GM23338 (cell line): Measurements from ENCODE around the gene PARD3. TPM values are rescaled to one million over a fixed set of nuclear protein-coding genes. Genes with fewer than 3 reads are reported as not detected.
A peak's percentile ranks its signal among the peaks of the same experiment; 100 is the strongest.

Experiments used
- ATAC-seq: fragments of 200-7000 bp; cut with Tn5 transposase; 3 replicates; pipeline ENCODE4 v1.9.1; 2020
- DNase-seq: peaks from one replicate; pipeline ENCODE4 v3.0.0-alpha.2; 2015; ENCODE audit warnings: low spot score
- H2AFZ ChIP-seq: fragments of 200-600 bp; sonication (generic); 2 replicates; pipeline ENCODE4 v1.8.0; 2016; ENCODE audit warnings: antibody characterized with exemption, mild to moderate bottlenecking, moderate library complexity
- H3F3A ChIP-seq: fragments of 200-600 bp; sonication (generic); replicated peaks from 2 replicates; pipeline ENCODE4 v1.8.0; 2017; ENCODE audit warnings: antibody characterized with exemption, mixed run types, low read depth
- H3K27ac ChIP-seq: fragments of 200-600 bp; sonication (generic); 2 replicates; pipeline ENCODE4 v1.6.1; 2016; ENCODE audit warnings: low read depth
- H3K27me3 ChIP-seq: fragments of 200-600 bp; sonication (generic); 2 replicates; pipeline ENCODE4 v1.8.0; 2016; ENCODE audit warnings: mild to moderate bottlenecking, mixed run types, moderate library complexity; ENCODE audit not compliant: insufficient read depth
- H3K36me3 ChIP-seq: fragments of 200-600 bp; sonication (generic); 2 replicates; pipeline ENCODE4 v1.8.0; 2016; ENCODE audit warnings: mild to moderate bottlenecking; ENCODE audit not compliant: insufficient read depth
- H3K4me1 ChIP-seq: fragments of 200-600 bp; sonication (generic); 2 replicates; pipeline ENCODE4 v1.8.0; 2016; ENCODE audit warnings: mild to moderate bottlenecking, moderate library complexity; ENCODE audit not compliant: insufficient read depth
- H3K4me2 ChIP-seq: fragments of 200-600 bp; sonication (generic); 2 replicates; pipeline ENCODE4 v1.7.1; 2017; ENCODE audit warnings: mixed run types
- H3K4me3 ChIP-seq: fragments of 200-600 bp; sonication (generic); 2 replicates; pipeline ENCODE4 v1.6.1; 2016; ENCODE audit warnings: mixed run types
- H3K79me2 ChIP-seq: fragments of 200-600 bp; sonication (generic); replicated peaks from 2 replicates; pipeline ENCODE4 v1.8.0; 2017; ENCODE audit warnings: mild to moderate bottlenecking; ENCODE audit not compliant: insufficient read depth
- H3K9me2 ChIP-seq: fragments of 200-600 bp; sonication (generic); 2 replicates; pipeline ENCODE4 v1.8.0; 2017; ENCODE audit not compliant: insufficient read depth
- H4K20me1 ChIP-seq: fragments of 200-600 bp; sonication (generic); replicated peaks from 2 replicates; pipeline ENCODE4 v1.8.0; 2017; ENCODE audit warnings: mild to moderate bottlenecking; ENCODE audit not compliant: insufficient read depth
- H3K27ac Mint-ChIP-seq: 2 replicates; pipeline ENCODE4 v1.8.0; 2020; ENCODE audit warnings: inconsistent platforms, mild to moderate bottlenecking, moderate library complexity, mixed read lengths
- H3K27me3 Mint-ChIP-seq: 3 replicates; pipeline ENCODE4 v1.8.0; 2022; ENCODE audit warnings: low read depth, mild to moderate bottlenecking, moderate library complexity, mixed read lengths, inconsistent platforms; ENCODE audit not compliant: insufficient read depth, poor library complexity
- H3K36me3 Mint-ChIP-seq: 3 replicates; pipeline ENCODE4 v1.8.0; 2021; ENCODE audit warnings: low read depth, mild to moderate bottlenecking, inconsistent platforms, moderate library complexity, mixed read lengths
- H3K4me1 Mint-ChIP-seq: 3 replicates; pipeline ENCODE4 v1.8.0; 2020; ENCODE audit warnings: mild to moderate bottlenecking, inconsistent platforms, mixed read lengths
- H3K4me3 Mint-ChIP-seq: 3 replicates; pipeline ENCODE4 v1.8.0; 2021; ENCODE audit warnings: moderate library complexity, mild to moderate bottlenecking, inconsistent platforms, mixed read lengths
- H3K9me3 Mint-ChIP-seq: 3 replicates; pipeline ENCODE4 v1.8.0; 2020; ENCODE audit warnings: moderate library complexity, mild to moderate bottlenecking, inconsistent platforms, mixed read lengths
- ETS1 ChIP-seq: IDR thresholded peaks from 2 replicates; pipeline ENCODE4 v1.6.1; 2016; ENCODE audit warnings: antibody characterized with exemption
- EZH2 ChIP-seq: fragments of 200-600 bp; sonication (generic); IDR thresholded peaks from one replicate; pipeline ENCODE4 v1.8.0; 2017; ENCODE audit warnings: antibody characterized with exemption, mild to moderate bottlenecking, low read depth; ENCODE audit not compliant: unreplicated experiment
- JUNB ChIP-seq: IDR thresholded peaks from one replicate; pipeline ENCODE4 v1.6.1; 2016; ENCODE audit warnings: antibody characterized with exemption; ENCODE audit not compliant: unreplicated experiment
- STAT1 ChIP-seq: IDR thresholded peaks from one replicate; pipeline ENCODE4 v1.6.1; 2016; ENCODE audit warnings: antibody characterized with exemption; ENCODE audit not compliant: unreplicated experiment
- ZNF114 ChIP-seq: fragments of 250-450 bp; sonication (Bioruptor Pico); IDR thresholded peaks from 2 replicates; pipeline ENCODE4 v1.5.0; 2020; ENCODE audit warnings: mild to moderate bottlenecking, moderate library complexity
- ZNF331 ChIP-seq: fragments of 250-450 bp; sonication (Bioruptor Pico); IDR thresholded peaks from 2 replicates; pipeline ENCODE4 v1.5.0; 2020; ENCODE audit warnings: low read depth, mild to moderate bottlenecking, moderate library complexity
- polyA plus RNA-seq: library from polyadenylated mRNA; unstranded; fragments of >200 nt; fragmentation: Nextera tagmentation; extraction: Ambion mirVana; gene quantifications from 2 replicates; pipeline ENCODE4 v1.2.1, GENCODE V29; 2016
- total RNA-seq: library from RNA; depleted of rRNA; stranded (reverse); fragments of >200 nt; shearing (Covaris generic); gene quantifications from 2 replicates; pipeline ENCODE4 v1.2.3, GENCODE V29; 2014
- TF ChIP-seq, protein P1 (sequence below): fragments of 250-450 bp; sonication (Bioruptor Pico); IDR thresholded peaks from 2 replicates; pipeline ENCODE4 v1.5.0; 2020; ENCODE audit warnings: mild to moderate bottlenecking, moderate library complexity
- TF ChIP-seq, protein P2 (sequence below), 2 experiments: fragments of 200-600 bp in 1 of 2; sonication (generic) in 1 of 2; conservative IDR thresholded peaks; 2 replicates each; pipeline versions ENCODE4 v1.5.1 to v1.6.1; 2016 to 2017; ENCODE audit warnings: antibody characterized with exemption in 2 of 2, low read depth in 2 of 2, mild to moderate bottlenecking in 2 of 2, moderate library complexity in 1 of 2

The PARD3 gene
- total and polyA plus RNA-seq, 2 experiments from 2014 or later, result 30.2 to 51.4 TPM

DNA sequence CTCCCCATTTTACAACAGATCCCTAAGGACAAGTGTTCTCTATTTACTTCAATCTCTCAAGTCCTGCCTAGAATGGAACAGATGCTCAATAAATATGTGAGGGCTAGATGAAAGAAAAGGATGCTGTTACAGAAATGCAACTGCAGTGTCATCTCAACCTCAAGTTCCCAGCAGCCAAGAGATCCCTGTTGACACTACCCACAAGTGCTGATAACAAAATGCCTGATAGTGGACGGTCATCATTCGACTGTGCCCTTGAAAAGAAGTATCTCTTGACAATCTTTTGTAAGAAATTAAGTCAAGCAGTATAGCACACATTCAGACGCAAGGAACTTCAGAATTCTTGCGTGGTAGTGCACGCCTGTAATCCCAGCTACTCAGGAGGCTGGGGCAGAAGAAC, 133.2 kb downstream of the PARD3 start:
- H3K27me3 ChIP-seq, result no peaks in the 10 kb centered on the region
- no peak for ATAC-seq
- no peak overlapping the region for H3K27ac ChIP-seq
- peak overlapping the region; percentile 74 for H3K27ac Mint-ChIP-seq
- DNase-seq, result no peak
- H2AFZ ChIP-seq, result no peak overlapping the region
- no peaks in the 10 kb centered on the region; the same call in 1 of the 2 replicates for H3K4me1 ChIP-seq
- peaks cover 6% of the 10 kb centered on the region for H3K27me3 Mint-ChIP-seq
- H3K36me3 Mint-ChIP-seq, result no peaks in the 10 kb centered on the region
- no peak overlapping the region for H3K4me3 ChIP-seq
- no peaks in the 10 kb centered on the region for H3K9me3 Mint-ChIP-seq
- H3K4me3 Mint-ChIP-seq, result no peak overlapping the region
- peaks cover 13% of the 10 kb centered on the region for H4K20me1 ChIP-seq
- H3K4me1 Mint-ChIP-seq, result peaks cover 29% of the 10 kb centered on the region
- TF ChIP-seq ETS1 (no peak), STAT1 (no peak), JUNB (no peak), ZNF331 (CRISPR knock-in tag) (no peak), ZNF114 (CRISPR knock-in tag) (no peak), EZH2 (no peak)
- TF ChIP-seq, protein P1, sequence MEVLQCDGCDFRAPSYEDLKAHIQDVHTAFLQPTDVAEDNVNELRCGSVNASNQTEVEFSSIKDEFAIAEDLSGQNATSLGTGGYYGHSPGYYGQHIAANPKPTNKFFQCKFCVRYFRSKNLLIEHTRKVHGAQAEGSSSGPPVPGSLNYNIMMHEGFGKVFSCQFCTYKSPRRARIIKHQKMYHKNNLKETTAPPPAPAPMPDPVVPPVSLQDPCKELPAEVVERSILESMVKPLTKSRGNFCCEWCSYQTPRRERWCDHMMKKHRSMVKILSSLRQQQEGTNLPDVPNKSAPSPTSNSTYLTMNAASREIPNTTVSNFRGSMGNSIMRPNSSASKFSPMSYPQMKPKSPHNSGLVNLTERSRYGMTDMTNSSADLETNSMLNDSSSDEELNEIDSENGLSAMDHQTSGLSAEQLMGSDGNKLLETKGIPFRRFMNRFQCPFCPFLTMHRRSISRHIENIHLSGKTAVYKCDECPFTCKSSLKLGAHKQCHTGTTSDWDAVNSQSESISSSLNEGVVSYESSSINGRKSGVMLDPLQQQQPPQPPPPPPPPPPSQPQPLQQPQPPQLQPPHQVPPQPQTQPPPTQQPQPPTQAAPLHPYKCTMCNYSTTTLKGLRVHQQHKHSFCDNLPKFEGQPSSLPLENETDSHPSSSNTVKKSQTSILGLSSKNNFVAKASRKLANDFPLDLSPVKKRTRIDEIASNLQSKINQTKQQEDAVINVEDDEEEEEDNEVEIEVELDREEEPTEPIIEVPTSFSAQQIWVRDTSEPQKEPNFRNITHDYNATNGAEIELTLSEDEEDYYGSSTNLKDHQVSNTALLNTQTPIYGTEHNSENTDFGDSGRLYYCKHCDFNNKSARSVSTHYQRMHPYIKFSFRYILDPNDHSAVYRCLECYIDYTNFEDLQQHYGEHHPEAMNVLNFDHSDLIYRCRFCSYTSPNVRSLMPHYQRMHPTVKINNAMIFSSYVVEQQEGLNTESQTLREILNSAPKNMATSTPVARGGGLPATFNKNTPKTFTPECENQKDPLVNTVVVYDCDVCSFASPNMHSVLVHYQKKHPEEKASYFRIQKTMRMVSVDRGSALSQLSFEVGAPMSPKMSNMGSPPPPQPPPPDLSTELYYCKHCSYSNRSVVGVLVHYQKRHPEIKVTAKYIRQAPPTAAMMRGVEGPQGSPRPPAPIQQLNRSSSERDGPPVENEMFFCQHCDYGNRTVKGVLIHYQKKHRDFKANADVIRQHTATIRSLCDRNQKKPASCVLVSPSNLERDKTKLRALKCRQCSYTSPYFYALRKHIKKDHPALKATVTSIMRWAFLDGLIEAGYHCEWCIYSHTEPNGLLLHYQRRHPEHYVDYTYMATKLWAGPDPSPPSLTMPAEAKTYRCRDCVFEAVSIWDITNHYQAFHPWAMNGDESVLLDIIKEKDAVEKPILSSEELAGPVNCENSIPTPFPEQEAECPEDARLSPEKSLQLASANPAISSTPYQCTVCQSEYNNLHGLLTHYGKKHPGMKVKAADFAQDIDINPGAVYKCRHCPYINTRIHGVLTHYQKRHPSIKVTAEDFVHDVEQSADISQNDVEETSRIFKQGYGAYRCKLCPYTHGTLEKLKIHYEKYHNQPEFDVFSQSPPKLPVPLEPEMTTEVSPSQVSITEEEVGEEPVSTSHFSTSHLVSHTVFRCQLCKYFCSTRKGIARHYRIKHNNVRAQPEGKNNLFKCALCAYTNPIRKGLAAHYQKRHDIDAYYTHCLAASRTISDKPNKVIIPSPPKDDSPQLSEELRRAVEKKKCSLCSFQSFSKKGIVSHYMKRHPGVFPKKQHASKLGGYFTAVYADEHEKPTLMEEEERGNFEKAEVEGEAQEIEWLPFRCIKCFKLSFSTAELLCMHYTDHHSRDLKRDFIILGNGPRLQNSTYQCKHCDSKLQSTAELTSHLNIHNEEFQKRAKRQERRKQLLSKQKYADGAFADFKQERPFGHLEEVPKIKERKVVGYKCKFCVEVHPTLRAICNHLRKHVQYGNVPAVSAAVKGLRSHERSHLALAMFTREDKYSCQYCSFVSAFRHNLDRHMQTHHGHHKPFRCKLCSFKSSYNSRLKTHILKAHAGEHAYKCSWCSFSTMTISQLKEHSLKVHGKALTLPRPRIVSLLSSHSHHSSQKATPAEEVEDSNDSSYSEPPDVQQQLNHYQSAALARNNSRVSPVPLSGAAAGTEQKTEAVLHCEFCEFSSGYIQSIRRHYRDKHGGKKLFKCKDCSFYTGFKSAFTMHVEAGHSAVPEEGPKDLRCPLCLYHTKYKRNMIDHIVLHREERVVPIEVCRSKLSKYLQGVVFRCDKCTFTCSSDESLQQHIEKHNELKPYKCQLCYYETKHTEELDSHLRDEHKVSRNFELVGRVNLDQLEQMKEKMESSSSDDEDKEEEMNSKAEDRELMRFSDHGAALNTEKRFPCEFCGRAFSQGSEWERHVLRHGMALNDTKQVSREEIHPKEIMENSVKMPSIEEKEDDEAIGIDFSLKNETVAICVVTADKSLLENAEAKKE (CRISPR knock-in tag), result no peak
- TF ChIP-seq, protein P2, sequence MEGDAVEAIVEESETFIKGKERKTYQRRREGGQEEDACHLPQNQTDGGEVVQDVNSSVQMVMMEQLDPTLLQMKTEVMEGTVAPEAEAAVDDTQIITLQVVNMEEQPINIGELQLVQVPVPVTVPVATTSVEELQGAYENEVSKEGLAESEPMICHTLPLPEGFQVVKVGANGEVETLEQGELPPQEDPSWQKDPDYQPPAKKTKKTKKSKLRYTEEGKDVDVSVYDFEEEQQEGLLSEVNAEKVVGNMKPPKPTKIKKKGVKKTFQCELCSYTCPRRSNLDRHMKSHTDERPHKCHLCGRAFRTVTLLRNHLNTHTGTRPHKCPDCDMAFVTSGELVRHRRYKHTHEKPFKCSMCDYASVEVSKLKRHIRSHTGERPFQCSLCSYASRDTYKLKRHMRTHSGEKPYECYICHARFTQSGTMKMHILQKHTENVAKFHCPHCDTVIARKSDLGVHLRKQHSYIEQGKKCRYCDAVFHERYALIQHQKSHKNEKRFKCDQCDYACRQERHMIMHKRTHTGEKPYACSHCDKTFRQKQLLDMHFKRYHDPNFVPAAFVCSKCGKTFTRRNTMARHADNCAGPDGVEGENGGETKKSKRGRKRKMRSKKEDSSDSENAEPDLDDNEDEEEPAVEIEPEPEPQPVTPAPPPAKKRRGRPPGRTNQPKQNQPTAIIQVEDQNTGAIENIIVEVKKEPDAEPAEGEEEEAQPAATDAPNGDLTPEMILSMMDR (conservative IDR thresholded peaks at IDR 0.05; ENCODE audit: low read depth in 2 of 2), result no peak
- peaks cover 72% of the 10 kb centered on the region for H3K79me2 ChIP-seq
- H3K36me3 ChIP-seq, result no peaks in the 10 kb centered on the region
- H3K4me2 ChIP-seq, result no peak overlapping the region
- no peaks in the 10 kb centered on the region for H3F3A ChIP-seq
- no peaks in the 10 kb centered on the region for H3K9me2 ChIP-seq
